Suppressor macrophage (primary cell): ENCODE results near the gene TWF2.
"Not testable (repeated sequence)": the region's sequence is repeated elsewhere in the genome, so short reads cannot be mapped to it uniquely, and the experiment has no call there.

Experiments used
- DNase-seq, 4 experiments: peaks; one replicate each; pipeline ENCODE4 v3.0.0-alpha.2; 2020 to 2022
- total RNA-seq, 17 experiments: gene quantifications; one replicate each; lab custom pipeline; 2026; ENCODE audit warnings: mixed read lengths in 6 of 17, inconsistent platforms in 3 of 17; lab: John Stamatoyannopoulos, UW

The TWF2 gene
- 23.5 to 131 (median 60.7) reads per million in 17 experiments for total RNA-seq

DNA sequence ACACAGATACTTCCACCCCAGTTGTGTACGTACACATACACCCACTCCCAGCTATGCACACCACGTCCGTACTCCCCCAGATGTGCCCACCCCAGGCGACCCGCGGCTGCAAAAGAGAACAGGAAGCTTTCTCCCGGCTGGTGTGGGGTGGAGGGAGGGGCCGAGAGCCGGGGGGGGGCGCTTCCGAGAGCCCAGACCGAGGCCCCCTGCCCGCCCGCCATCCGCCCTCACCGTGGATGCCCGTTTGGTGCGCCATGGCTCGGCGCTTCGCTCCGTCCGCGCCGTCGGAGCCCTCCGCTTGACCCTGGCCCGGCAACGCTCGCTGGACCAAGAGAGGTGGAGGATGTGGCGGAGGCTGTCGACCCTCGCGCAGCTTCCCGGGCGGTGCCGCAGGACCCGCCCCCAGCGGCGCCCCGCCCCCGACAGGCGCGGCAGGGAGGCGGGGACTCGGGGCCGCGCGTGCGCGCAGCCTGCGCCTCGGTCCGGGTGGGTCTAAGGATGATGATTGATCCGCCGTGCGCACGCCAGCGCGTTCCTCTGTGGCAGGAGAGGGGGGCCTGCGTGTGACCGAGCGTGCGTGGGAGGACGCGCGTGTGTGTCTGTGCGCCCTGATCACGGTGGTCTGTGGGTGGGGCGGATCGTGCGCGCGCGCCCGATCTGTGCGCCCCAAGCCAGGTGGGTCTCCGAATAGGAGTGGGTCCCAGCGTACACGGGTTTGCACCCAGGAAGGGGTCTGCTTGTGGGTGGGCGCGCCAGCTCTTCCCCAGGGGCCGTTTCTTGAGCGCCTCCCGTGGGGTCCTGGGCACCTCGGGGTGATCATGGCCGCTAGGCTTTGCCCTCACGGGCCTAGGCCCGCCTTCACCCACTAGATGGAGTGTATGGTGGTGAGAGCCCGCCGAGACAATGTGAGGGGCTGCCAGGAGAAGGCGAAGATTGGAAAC, at the start of gene TWF2:
TWF2 (minus strand) TSS at position 398 of the 941 bp plus-strand sequence; CDS start at position 256, 142 bp downstream.
- peak; percentile 92 to 97 (median 94) for DNase-seq

DNA sequence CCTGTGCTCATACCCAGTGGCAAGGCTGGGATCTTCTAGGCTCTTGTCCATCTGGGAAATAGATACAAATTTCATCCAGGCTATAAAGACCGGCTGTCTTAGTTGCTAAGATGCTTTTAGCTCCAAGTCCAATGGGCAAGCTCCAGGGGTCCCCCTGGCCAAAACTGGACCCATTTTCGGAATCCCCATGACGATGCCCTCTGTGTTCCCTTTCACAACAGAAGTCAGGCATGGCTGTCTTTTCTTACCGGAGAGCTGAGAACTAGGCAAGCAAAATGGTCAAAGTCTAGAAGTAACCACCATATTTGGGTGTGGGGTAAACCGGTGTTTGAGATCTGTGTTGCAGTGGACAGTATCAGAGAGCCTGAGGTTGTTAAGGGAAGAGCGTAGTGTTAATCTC, 49.7 kb upstream of the TWF2 start:
- DNase-seq = no peak

DNA sequence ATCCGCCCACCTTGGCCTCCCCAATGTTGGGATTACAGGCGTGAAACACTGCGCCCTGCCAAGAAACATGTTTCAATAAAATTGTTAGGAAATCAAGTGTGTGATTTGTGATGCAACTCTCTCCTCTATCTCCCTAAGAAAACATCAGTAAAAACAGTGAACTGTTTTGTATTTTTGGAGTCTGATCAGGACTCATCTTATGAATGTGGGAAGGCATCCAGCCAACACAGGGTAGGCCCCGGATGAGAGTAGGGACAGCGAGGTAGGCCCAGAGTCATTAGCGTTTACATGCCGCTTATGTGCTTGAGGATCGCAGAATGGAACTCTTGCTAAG, 47.8 kb upstream of the TWF2 start:
- DNase-seq = peak in 1 of 4 experiments; percentile 34

DNA sequence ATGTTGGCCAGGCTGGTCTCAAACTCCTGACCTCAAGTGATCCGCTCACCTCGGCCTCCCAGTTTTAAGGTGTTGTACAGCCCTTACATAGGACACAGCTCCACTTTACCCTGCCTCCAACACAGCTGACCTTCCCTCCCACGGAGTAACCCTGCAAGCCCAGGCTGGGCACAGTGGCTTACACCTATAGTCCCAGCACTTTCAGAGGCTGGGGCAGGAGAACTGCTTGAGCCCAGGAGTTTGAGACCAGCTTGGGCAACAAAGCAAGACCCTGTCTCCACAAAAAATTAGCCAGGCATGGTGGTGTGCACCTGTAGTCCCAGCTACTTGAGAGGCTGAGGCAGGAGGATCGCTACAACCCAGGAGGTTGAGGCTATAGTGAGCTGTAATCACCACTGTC, 45.1 kb upstream of the TWF2 start:
- not testable (repeated sequence) for DNase-seq

DNA sequence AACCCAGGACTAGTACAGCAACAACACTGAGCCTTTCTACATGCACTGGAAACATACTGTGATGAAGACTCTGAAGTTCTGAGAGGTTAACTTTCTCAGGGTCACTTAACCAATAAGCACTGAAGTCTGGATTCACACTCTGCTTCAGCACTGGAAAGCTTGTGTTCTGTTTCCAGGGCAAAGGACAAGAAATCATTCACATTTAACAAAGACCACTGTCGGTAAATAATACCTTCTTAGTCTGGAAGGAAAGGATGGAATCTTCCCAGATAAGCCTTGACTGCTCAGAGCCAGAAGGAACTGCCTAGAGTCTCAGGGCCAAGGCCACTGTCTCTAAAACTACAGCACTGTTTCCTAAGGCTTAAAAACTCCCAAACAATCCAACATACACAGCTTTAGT, 44.3 kb upstream of the TWF2 start:
- no peak for DNase-seq

DNA sequence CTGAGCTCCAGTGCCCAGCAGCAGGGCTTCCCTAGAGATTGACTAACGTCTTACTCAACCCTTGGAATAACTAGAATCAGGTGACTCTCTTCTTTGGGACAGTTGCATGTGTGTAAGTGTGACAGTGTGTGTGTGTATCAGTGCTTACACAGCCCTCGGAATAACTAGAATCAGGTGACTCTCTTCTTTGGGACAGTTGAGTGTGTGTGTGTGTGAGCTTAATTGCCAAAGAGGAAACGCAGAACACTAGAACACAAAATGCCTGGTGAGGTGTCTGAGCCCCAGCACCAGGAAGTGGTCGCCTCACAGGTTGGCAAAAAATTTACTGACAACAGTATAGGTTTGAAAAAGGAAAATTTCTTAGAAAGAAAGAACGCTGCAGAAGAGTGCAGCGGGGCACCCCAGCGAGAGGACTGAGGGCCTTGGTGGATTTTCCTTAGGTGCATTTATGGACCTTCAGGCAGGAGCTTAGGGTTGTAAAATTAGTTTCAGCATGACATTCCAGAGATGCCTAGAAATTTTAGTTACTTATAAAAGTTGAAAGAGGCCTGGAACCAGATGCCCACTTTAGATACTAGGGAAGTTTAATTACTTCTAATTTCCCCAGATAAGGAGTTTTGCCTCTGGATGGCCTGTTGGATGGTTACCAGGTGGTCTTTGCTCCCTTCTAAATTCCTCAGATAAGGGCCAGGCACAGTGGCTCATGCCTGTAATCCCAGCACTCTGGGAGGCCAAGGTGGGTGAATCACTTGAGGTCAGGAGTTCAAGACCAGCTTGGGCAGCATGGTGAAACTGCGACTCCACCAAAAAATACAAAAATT, 43.2 kb upstream of the TWF2 start:
- peak in 3 of 4 experiments; percentile 31 to 45 (median 43) for DNase-seq

- DNase-seq = no peak
Observed at GRCh38 chr3:52280050-52280461, 41.1 kb upstream of the TWF2 start.

- no peak for DNase-seq
Observed at GRCh38 chr3:52279596-52279995, 40.6 kb upstream of the TWF2 start.

- DNase-seq = peak; percentile 96 to 99 (median 98)
Observed at GRCh38 chr3:52278510-52279069, 39.6 kb upstream of the TWF2 start, which contains the start of gene WDR82. Gene WDR82 (minus strand): TSS chr3:52278649. CDS start chr3:52278361, 288 bp downstream.

GRCh38 chr3:52277972-52278509, 39.1 kb upstream of the TWF2 start:
- peak in 2 of 4 experiments; percentile 83 to 88 for DNase-seq

- peak; percentile 89 to 93 (median 90) for DNase-seq
Observed at GRCh38 chr3:52277071-52277964, 38.4 kb upstream of the TWF2 start.

- DNase-seq = not testable (repeated sequence)
Observed at GRCh38 chr3:52274781-52275180, 35.8 kb upstream of the TWF2 start.

DNA sequence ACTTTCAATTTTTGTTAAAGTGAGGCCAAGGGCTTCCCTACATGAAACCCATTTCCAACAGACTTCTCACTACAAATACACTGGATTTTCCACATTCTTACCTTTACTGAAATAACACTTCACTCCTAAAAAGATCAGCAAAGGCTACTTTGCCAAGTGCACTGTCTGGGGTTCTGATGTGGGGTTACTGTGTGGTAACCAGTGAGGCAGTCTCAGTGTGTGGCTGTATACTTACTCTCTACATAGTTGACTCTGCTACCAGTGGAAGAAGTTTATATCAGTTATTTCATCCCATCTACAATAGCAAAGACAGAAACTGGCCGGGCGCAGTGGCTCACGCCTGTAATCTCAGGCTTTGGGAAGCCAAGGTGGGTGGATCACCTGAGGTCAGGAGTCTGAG, 33.9 kb upstream of the TWF2 start:
- no peak for DNase-seq

GRCh38 chr3:52272172-52272571, 33.2 kb upstream of the TWF2 start:
- DNase-seq = not testable (repeated sequence)

DNA sequence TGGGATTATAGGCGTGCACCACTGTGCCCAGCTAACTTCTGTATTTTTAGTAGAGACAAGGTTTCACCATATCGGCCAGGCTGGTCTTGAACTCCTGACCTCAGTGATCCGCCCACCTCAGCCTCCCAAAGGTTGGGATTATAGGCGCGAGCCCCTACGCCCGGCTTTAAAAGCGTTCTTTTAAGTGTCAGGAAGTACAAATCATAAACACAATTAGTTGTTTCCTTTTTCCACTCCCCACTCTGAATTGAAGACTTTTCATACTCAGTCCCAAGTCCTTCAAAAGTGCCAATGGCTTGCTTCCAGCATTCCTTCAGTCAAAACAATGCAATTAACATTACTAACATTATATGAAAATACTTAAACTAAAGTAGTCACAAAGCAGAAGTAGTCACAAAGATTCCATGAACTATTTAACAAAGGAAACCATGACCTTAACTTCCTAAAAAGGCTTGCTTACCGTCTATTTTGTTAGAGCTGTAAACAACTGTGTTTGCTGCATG, 31.3 kb upstream of the TWF2 start:
- DNase-seq = peak; percentile 60 to 79 (median 71)

GRCh38 chr3:52269776-52270175, 30.8 kb upstream of the TWF2 start:
- peak in 2 of 4 experiments; percentile 31 to 34 for DNase-seq

GRCh38 chr3:52268036-52268435, 29.1 kb upstream of the TWF2 start:
- DNase-seq = no peak

GRCh38 chr3:52265387-52265786, 26.4 kb upstream of the TWF2 start:
- DNase-seq = no peak

GRCh38 chr3:52262447-52262846, 23.5 kb upstream of the TWF2 start:
- no peak for DNase-seq

DNA sequence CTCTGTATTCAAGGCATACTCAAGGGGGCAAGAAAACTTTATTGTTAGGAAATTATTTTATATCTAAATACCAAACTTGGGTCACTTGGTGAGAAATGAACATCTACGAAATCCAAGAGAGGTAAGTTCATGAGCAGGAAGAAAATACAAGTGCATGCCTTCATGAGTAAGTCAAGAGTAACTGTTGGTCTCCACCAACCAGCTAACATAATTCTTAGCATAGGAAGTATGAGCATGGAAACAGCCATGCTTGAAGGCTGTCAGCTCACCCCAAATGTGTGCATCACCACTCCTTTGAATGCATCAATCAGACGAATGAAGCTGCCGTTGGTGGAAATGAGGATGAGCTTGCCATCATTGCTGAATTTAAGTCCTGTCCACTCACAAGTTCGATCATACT, 20.5 kb upstream of the TWF2 start:
- no peak for DNase-seq

DNA sequence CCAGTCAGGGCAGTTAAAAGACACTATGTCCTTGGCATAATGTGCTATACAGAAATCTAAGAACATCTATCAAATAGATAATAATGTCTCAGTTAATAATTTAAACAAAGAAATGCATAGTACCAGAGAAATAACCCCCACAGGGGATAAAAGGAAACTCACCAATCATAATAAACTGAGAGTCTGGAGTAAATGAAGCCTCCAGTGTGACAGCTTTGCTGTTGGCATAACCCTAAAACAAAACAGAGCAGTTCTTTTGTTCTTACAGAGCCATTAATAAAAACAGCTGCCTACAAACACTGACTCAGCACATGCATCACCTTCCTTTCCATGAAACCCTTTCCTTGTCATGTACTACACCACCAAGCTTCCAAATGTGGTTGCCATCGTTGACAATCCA, 20.1 kb upstream of the TWF2 start:
- DNase-seq = no peak
